ENCODE results near the gene RNPC3.
"Not testable (repeated sequence)": the region's sequence is repeated elsewhere in the genome, so short reads cannot be mapped to it uniquely, and the experiment has no call there.

The RNPC3 gene

DNA sequence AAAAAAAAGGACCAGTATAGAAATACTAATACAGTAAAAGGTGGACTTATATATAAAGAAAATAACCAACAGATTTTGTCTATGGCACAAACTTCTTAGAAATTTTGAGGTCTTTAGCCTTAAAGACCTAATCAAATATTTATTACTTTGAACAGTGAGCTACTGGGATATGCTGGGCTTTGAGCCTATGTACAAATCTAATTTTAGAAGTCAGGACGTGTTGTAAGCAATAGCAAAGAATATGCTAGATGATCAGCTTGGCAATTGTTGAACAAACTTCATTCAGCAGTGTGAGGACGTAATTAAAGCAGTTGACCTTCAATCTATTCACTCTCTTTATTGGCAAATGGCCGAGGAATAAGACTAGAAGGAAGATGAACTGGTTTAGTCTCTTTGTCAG, 77.2 kb downstream of the RNPC3 start:
- not testable (repeated sequence) for H3K27me3 ChIP-seq (ENCODE audit: control insufficient read depth, insufficient read depth, low read length); H3K36me3 ChIP-seq (ENCODE audit: control insufficient read depth, insufficient read depth, low read length)

More for the DNA sequence above, 77.2 kb downstream of the RNPC3 start:
- not testable (repeated sequence) for H3K9ac ChIP-seq (ENCODE audit: low read depth, low read length); H3K4me1 ChIP-seq (ENCODE audit: control insufficient read depth, insufficient read depth, low read length); H3K27ac ChIP-seq (ENCODE audit: low read depth, low read length); H3K9me3 ChIP-seq (ENCODE audit: control insufficient read depth, insufficient read depth, low read length); H3K4me3 ChIP-seq (ENCODE audit: low read depth, low read length)

Data from HUES48 (cell line).